HG03565 (cell line): Measurements from ENCODE around the gene CFAP221.
A peak's percentile ranks its signal among the peaks of the same experiment; 100 is the strongest.

Experiments
- ATAC-seq: cut with Tn5 transposase; IDR thresholded peaks from one replicate; pipeline ENCODE4 v1.9.1; 2021; ENCODE audit warnings: mild to moderate bottlenecking, moderate library complexity; ENCODE audit not compliant: unreplicated experiment

CFAP221 gene

GRCh38 chr2:119536211-119536610 is 8.0 kb upstream of the CFAP221 start:
- no peak for ATAC-seq

GRCh38 chr2:119536707-119537106 is 7.5 kb upstream of the CFAP221 start:
- ATAC-seq: no peak

GRCh38 chr2:119537792-119538191 is 6.5 kb upstream of the CFAP221 start:
- no peak for ATAC-seq

GRCh38 chr2:119541476-119541875 is 2.8 kb upstream of the CFAP221 start:
- ATAC-seq: no peak

- no peak for ATAC-seq
Observed at GRCh38 chr2:119544939-119545475, 758 bp downstream of the CFAP221 start.

GRCh38 chr2:119545754-119546446 is 1.7 kb downstream of the CFAP221 start:
- ATAC-seq: no peak

- ATAC-seq: no peak
Observed at GRCh38 chr2:119546447-119546767, 2.2 kb downstream of the CFAP221 start.

GRCh38 chr2:119548516-119549120 is 4.4 kb downstream of the CFAP221 start:
- no peak for ATAC-seq

- ATAC-seq: no peak
Observed at GRCh38 chr2:119549241-119549640, 5.0 kb downstream of the CFAP221 start.

GRCh38 chr2:119550346-119550745 is 6.1 kb downstream of the CFAP221 start:
- ATAC-seq: no peak

GRCh38 chr2:119550856-119551255 is 6.6 kb downstream of the CFAP221 start:
- ATAC-seq: no peak

GRCh38 chr2:119552902-119553301 is 8.7 kb downstream of the CFAP221 start:
- no peak for ATAC-seq

- ATAC-seq: no peak
Observed at GRCh38 chr2:119553687-119554344, 9.6 kb downstream of the CFAP221 start.

GRCh38 chr2:119565481-119565880 is 21.2 kb downstream of the CFAP221 start:
- ATAC-seq: no peak

- ATAC-seq: no peak
Observed at GRCh38 chr2:119567292-119567691, 23.0 kb downstream of the CFAP221 start.

- ATAC-seq: peak; percentile 99
Observed at GRCh38 chr2:119574108-119574815, 30.0 kb downstream of the CFAP221 start.

GRCh38 chr2:119574864-119575263 is 30.6 kb downstream of the CFAP221 start:
- no peak for ATAC-seq

- no peak for ATAC-seq
Observed at GRCh38 chr2:119575439-119575838, 31.2 kb downstream of the CFAP221 start.

- no peak for ATAC-seq
Observed at GRCh38 chr2:119579424-119580295, 35.4 kb downstream of the CFAP221 start.

GRCh38 chr2:119580550-119581072 is 36.4 kb downstream of the CFAP221 start:
- no peak for ATAC-seq
